Gastrocnemius medialis (tissue), 4 donors: ENCODE measurements around the gene GJA5. TPM values are rescaled to one million over a fixed set of nuclear protein-coding genes. Genes with fewer than 3 reads are reported as not detected.

Experiments used
- ATAC-seq, 2 donors: fragments of 150-250 bp; one replicate each; pipeline ENCODE4 v1.9.1; 2016
- DNase-seq, 2 donors: peaks; one replicate each; pipeline ENCODE4 v3.0.0-alpha.2; 2019
- H3K27ac ChIP-seq, 4 donors: fragments of 200-600 bp; sonication (generic); 1 replicate in 1 of 4; 2 replicates in 3 of 4; pipeline ENCODE4 v1.5.1; 2016 to 2018; ENCODE audit warnings: mild to moderate bottlenecking in 2 of 4, moderate library complexity in 1 of 4
- H3K27me3 ChIP-seq, 3 donors: fragments of 200-600 bp; sonication (generic) in 2 of 3; 1 replicate in 1 of 3; 2 replicates in 2 of 3; pipeline versions ENCODE4 v1.5.1 to v1.6.0; 2016 to 2019; ENCODE audit warnings: mild to moderate bottlenecking in 1 of 3, moderate library complexity in 1 of 3
- H3K36me3 ChIP-seq, 2 donors: fragments of 200-600 bp; sonication (generic) in 1 of 2; one replicate each; pipeline ENCODE4 v1.5.1; 2017 to 2018
- H3K4me1 ChIP-seq, 2 donors: fragments of 200-600 bp; sonication (generic) in 1 of 2; one replicate each; pipeline ENCODE4 v1.5.1; 2016 to 2017; ENCODE audit warnings: mild to moderate bottlenecking in 2 of 2
- H3K4me3 ChIP-seq, 4 donors: fragments of 200-600 bp; sonication (generic) in 3 of 4; 1 replicate in 1 of 4; 2 replicates in 3 of 4; pipeline ENCODE4 v1.5.1; 2016 to 2019; ENCODE audit warnings: mild to moderate bottlenecking in 2 of 4
- H3K9me3 ChIP-seq, 3 donors: fragments of 200-600 bp; sonication (generic) in 2 of 3; 1 replicate in 1 of 3; 2 replicates in 2 of 3; pipeline ENCODE4 v1.5.1; 2016 to 2019
- POLR2A ChIP-seq, 2 donors: fragments of 450-650 bp; IDR thresholded peaks; one replicate each; pipeline ENCODE4 v1.6.1; 2017; ENCODE audit warnings: antibody characterized with exemption in 2 of 2, mild to moderate bottlenecking in 2 of 2, moderate library complexity in 2 of 2
- in situ Hi-C, 4 donors: fragments of 200-750 bp; cut with MboI; loops; one replicate each; pipeline versions ENCODE4 v1.15.0 to v1.8.0; 2017; ENCODE audit warnings: low sequenced_read_pairs in 4 of 4
- intact Hi-C: fragments of 100-400 bp; cut with DNase I; formaldehyde crosslinking; loops from one replicate; pipeline ENCODE4 v1.15.1; 2023; ENCODE audit warnings: low total_unique reads
- total RNA-seq, 4 donors: library from RNA; depleted of rRNA; stranded (reverse); fragments of >200 nt; gene quantifications; one replicate each; pipeline versions ENCODE4 v1.1.0 to v1.2.3, GENCODE V29; 2016
- TF ChIP-seq, protein P1 (sequence below), 5 experiments: fragments of 450-650 bp in 3 of 5; fragments of 200-600 bp in 2 of 5; sonication (generic) in 2 of 5; IDR thresholded peaks in 4 of 5; conservative IDR thresholded peaks in 1 of 5; 1 replicate in 4 of 5; 2 replicates in 1 of 5; pipeline ENCODE4 v1.5.1; 2016 to 2019; ENCODE audit warnings: antibody characterized with exemption in 5 of 5, mild to moderate bottlenecking in 3 of 5, moderate library complexity in 3 of 5

Gene GJA5
- total RNA-seq, 4 donors from 2014 or later: 1.4 to 7.7 (median 2.6) TPM

DNA sequence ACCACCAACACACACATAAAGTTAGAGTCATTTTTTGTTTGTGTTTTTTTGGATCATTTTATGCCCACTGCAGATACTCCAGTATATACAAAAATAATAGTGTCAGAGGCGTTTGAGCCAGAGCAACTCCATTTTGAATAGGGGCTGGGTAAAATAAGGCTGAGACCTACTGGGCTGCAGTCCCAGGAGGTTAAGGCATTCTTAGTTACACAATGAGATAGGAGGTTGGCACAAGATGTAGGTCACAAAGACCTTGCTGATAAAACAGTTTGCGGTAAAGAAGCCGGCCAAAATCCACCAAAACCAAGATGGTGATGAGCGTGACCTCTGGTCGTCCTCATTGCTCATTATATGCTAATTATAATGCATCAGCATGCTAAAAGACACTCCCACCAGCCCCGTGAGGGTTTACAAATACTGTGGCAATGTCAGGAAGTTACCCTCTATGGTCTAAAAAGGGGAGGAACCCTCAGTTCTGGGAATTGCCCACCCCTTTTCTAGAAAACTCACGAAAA is 40.6 kb downstream of the GJA5 start:
- H3K4me3 ChIP-seq: no peak overlapping the region
- ATAC-seq: no peak
- no peak overlapping the region for H3K27ac ChIP-seq
- TF ChIP-seq POLR2A (IDR thresholded peaks at IDR 0.05): no peak
- TF ChIP-seq, protein P1, sequence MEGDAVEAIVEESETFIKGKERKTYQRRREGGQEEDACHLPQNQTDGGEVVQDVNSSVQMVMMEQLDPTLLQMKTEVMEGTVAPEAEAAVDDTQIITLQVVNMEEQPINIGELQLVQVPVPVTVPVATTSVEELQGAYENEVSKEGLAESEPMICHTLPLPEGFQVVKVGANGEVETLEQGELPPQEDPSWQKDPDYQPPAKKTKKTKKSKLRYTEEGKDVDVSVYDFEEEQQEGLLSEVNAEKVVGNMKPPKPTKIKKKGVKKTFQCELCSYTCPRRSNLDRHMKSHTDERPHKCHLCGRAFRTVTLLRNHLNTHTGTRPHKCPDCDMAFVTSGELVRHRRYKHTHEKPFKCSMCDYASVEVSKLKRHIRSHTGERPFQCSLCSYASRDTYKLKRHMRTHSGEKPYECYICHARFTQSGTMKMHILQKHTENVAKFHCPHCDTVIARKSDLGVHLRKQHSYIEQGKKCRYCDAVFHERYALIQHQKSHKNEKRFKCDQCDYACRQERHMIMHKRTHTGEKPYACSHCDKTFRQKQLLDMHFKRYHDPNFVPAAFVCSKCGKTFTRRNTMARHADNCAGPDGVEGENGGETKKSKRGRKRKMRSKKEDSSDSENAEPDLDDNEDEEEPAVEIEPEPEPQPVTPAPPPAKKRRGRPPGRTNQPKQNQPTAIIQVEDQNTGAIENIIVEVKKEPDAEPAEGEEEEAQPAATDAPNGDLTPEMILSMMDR (IDR thresholded peaks at IDR 0.05 in 4 of 5, conservative IDR thresholded peaks at IDR 0.05 in 1 of 5): no peak
- no peaks in the 10 kb centered on the region for H3K36me3 ChIP-seq
- H3K27me3 ChIP-seq: no peaks in the 10 kb centered on the region
- H3K4me1 ChIP-seq: no peaks in the 10 kb centered on the region
- in situ Hi-C loops (loop anchor here in 2 of 4 donors (10.0 to 25.0 kb wide), 2 partner anchors 168 to 175 kb away; no protein-coding TSS in a partner anchor), intact Hi-C loops (no loop called here)
- no peaks in the 10 kb centered on the region for H3K9me3 ChIP-seq
- DNase-seq: no peak

DNA sequence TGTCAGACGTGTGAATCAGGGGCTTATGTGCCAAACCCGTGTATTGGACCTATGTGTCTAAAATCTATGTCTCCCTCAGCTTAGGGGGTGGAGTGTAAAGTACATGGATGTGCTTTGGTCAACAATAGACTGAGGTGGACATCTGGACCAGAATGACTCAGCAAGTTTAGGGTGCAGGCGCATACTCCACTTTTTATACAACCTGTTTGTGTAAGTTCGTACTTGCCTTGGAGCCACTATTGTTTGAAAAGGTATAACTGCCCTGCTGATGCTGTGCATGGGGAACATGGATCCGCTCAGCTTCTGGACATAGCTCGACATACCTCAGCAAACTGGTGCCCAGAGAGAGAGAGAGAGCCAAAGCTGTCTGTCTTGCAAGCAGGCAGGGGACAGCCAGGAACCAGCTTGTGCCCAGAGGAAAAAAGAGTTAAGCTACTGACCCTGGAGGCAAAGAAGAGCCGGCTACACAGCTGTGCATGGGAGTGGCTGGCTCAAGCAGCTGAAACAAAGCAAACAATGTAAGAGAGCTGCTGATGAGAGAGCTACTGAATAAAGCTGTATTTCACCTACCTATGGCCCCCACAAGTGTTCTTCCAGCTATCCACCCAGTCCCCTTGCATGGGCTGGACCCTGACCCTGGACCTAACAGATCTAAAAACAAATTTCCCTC is 41.2 kb downstream of the GJA5 start:
- intact Hi-C loops: no loop called here
- H3K27ac ChIP-seq: no peak overlapping the region
- no peak overlapping the region for H3K4me3 ChIP-seq
- in situ Hi-C loops: loop anchor here in 1 of 4 donors (25.0 kb wide), 1 partner anchor 168 kb away; no protein-coding TSS in a partner anchor
- ATAC-seq: no peak
- no peaks in the 10 kb centered on the region for H3K9me3 ChIP-seq
- H3K4me1 ChIP-seq: no peaks in the 10 kb centered on the region
- no peaks in the 10 kb centered on the region for H3K27me3 ChIP-seq
- no peak for DNase-seq
- TF ChIP-seq POLR2A (IDR thresholded peaks at IDR 0.05): no peak
- TF ChIP-seq, protein P1 (IDR thresholded peaks at IDR 0.05 in 4 of 5, conservative IDR thresholded peaks at IDR 0.05 in 1 of 5): no peak
- H3K36me3 ChIP-seq: no peaks in the 10 kb centered on the region

DNA sequence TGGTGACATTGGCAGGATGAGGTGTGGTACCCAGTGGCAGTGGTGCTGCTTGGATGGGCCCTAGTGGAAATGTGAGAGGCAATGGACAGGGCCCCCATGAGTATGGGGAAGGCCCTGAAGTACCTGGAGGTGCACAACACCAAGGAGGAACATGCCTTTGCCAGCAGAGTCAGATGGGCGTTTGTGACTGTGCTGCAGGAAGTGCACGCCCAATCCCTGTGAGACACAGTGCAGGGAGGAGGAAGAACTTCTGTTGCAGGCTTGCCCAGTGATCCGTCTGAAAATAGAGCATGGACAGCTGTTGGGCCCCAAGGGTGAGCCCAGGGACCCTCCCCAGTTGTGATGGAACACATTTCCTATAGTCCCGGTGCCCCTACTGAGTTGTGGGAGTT is 42.7 kb downstream of the GJA5 start:
- in situ Hi-C loops: loop anchor here in 1 of 4 donors (25.0 kb wide), 1 partner anchor 170 kb away; no protein-coding TSS in a partner anchor

DNA sequence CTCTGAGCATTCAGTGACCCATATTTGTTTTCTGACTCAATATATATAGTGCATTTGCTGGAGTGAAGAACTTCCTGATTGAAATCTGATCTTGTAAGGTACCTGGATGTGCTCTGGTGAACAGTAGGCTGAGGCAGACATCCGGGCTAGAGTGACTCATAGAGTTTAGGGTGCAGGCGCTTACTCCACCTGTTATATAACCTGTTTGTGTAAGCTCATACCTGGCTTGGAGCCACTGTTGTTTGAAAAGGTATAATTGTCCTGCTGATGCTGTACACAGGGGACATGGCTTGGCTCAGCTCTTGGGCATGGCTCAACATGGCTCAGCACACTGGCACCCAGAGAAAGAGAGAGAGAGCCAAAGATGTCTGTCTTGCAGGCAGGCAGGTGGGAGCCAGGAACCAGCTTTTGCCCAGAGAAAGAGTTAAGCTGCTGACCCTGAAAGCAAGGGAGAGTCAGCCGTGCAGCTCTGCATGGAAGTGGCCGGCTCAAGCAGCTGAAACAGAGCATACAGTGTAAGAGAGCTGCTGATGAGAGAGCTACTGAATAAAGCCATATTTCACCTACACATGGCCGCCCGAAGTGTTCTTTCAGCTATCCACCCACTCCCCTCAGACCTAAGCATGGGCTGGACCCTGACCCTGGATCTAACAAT is 43.2 kb downstream of the GJA5 start:
- ATAC-seq (no peak), DNase-seq (no peak)
- Histone ChIP-seq H3K27me3 (peaks cover 0 to under 1% (median 0%) of the 10 kb centered on the region in 3 donors), H3K9me3 (no peaks in the 10 kb centered on the region), H3K36me3 (no peaks in the 10 kb centered on the region), H3K4me3 (no peak overlapping the region), H3K27ac (no peak overlapping the region), H3K4me1 (no peaks in the 10 kb centered on the region)
- intact Hi-C loops (no loop called here), in situ Hi-C loops (loop anchor here in 1 of 4 donors (25.0 kb wide), 1 partner anchor 170 kb away; no protein-coding TSS in a partner anchor)
- TF ChIP-seq, protein P1 (IDR thresholded peaks at IDR 0.05 in 4 of 5, conservative IDR thresholded peaks at IDR 0.05 in 1 of 5): no peak
- no peak for TF ChIP-seq POLR2A (IDR thresholded peaks at IDR 0.05)

More for the DNA sequence above, 42.7 kb downstream of the GJA5 start:
- no peaks in the 10 kb centered on the region for H3K27me3 ChIP-seq
- no peaks in the 10 kb centered on the region for H3K36me3 ChIP-seq
- no peak overlapping the region for H3K27ac ChIP-seq
- H3K4me3 ChIP-seq: no peak overlapping the region
- no peak for TF ChIP-seq POLR2A (IDR thresholded peaks at IDR 0.05)
- TF ChIP-seq, protein P1 (IDR thresholded peaks at IDR 0.05 in 4 of 5, conservative IDR thresholded peaks at IDR 0.05 in 1 of 5): no peak
- H3K9me3 ChIP-seq: no peaks in the 10 kb centered on the region
- ATAC-seq (no peak), DNase-seq (no peak)
- H3K4me1 ChIP-seq: no peaks in the 10 kb centered on the region
- intact Hi-C loops: no loop called here
